GM18520 (cell line): ENCODE measurements around the gene PEPD.

ENCODE experiments used
- ATAC-seq: cut with Tn5 transposase; IDR thresholded peaks from one replicate; pipeline ENCODE4 v1.9.1; 2021; ENCODE audit not compliant: unreplicated experiment

The PEPD gene

GRCh38 chr19:33512580-33513137, 8.9 kb downstream of the PEPD start:
- ATAC-seq: no peak

- ATAC-seq: no peak
Measured at GRCh38 chr19:33512021-33512420, 9.6 kb downstream of the PEPD start.

GRCh38 chr19:33511346-33511745, 10.2 kb downstream of the PEPD start:
- ATAC-seq: no peak

- no peak for ATAC-seq
Measured at GRCh38 chr19:33510462-33511194, 11.0 kb downstream of the PEPD start.

GRCh38 chr19:33509774-33510173, 11.8 kb downstream of the PEPD start:
- ATAC-seq: no peak

GRCh38 chr19:33508941-33509614, 12.5 kb downstream of the PEPD start:
- ATAC-seq: no peak

GRCh38 chr19:33508431-33508830, 13.2 kb downstream of the PEPD start:
- no peak for ATAC-seq

GRCh38 chr19:33508009-33508408, 13.6 kb downstream of the PEPD start:
- ATAC-seq: no peak

- no peak for ATAC-seq
Measured at GRCh38 chr19:33507021-33507956, 14.3 kb downstream of the PEPD start.

- ATAC-seq: no peak
Measured at GRCh38 chr19:33506498-33506897, 15.1 kb downstream of the PEPD start.

- ATAC-seq: no peak
Measured at GRCh38 chr19:33505823-33506222, 15.8 kb downstream of the PEPD start.

GRCh38 chr19:33505148-33505547, 16.4 kb downstream of the PEPD start:
- no peak for ATAC-seq

GRCh38 chr19:33504058-33504444, 17.5 kb downstream of the PEPD start:
- ATAC-seq: no peak

GRCh38 chr19:33503433-33504057, 18.0 kb downstream of the PEPD start:
- ATAC-seq: no peak

GRCh38 chr19:33503030-33503429, 18.6 kb downstream of the PEPD start:
- ATAC-seq: no peak

GRCh38 chr19:33502521-33502920, 19.1 kb downstream of the PEPD start:
- no peak for ATAC-seq

GRCh38 chr19:33501693-33502356, 19.8 kb downstream of the PEPD start:
- no peak for ATAC-seq

- no peak for ATAC-seq
Measured at GRCh38 chr19:33500991-33501390, 20.6 kb downstream of the PEPD start.

GRCh38 chr19:33500586-33500985, 21.0 kb downstream of the PEPD start:
- ATAC-seq: no peak
